SJCRH30 (cell line): Measurements from ENCODE around the gene RELA. TPM values are rescaled to one million over a fixed set of nuclear protein-coding genes. Genes with fewer than 3 reads are reported as not detected.
"Not testable (repeated sequence)": the region's sequence is repeated elsewhere in the genome, so short reads cannot be mapped to it uniquely, and the experiment has no call there.

Experiments
- DNase-seq, 2 experiments: peaks; one replicate each; pipeline ENCODE4 v3.0.0-alpha.2; 2015 to 2020
- H3K27ac ChIP-seq: fragments of 250-450 bp; sonication (Bioruptor Pico); 2 replicates; pipeline ENCODE4 v1.5.1; 2020; ENCODE audit warnings: mild to moderate bottlenecking, moderate library complexity
- H3K27me3 ChIP-seq: fragments of 250-450 bp; sonication (Bioruptor Pico); 2 replicates; pipeline ENCODE4 v1.5.1; 2020; ENCODE audit warnings: mild to moderate bottlenecking, moderate library complexity
- H3K36me3 ChIP-seq: fragments of 250-450 bp; sonication (Bioruptor Pico); 2 replicates; pipeline ENCODE4 v1.5.1; 2020; ENCODE audit warnings: mild to moderate bottlenecking, moderate library complexity
- H3K4me1 ChIP-seq: fragments of 250-450 bp; sonication (Bioruptor Pico); 2 replicates; pipeline ENCODE4 v1.5.1; 2020; ENCODE audit warnings: mild to moderate bottlenecking, moderate library complexity
- H3K4me3 ChIP-seq: fragments of 250-450 bp; sonication (Bioruptor Pico); 2 replicates; pipeline ENCODE4 v1.5.1; 2020; ENCODE audit warnings: mild to moderate bottlenecking, moderate library complexity
- H3K9me3 ChIP-seq: fragments of 250-450 bp; sonication (Bioruptor Pico); replicated peaks from 2 replicates; pipeline ENCODE4 v1.5.1; 2020; ENCODE audit warnings: mild to moderate bottlenecking, moderate library complexity
- total RNA-seq: library from RNA; depleted of rRNA; stranded (reverse); fragments of >200 nt; shearing (Covaris generic); gene quantifications from 2 replicates; pipeline ENCODE4 v1.2.3, GENCODE V29; 2014; rRNA removed

The RELA gene
- 37.3 and 38.3 TPM in 2 replicates for total RNA-seq

GRCh38 chr11:65662799-65663638, at the start of gene RELA:
TSS of gene RELA (minus strand) at chr11:65662916. CDS start at chr11:65662832, 84 bp downstream.
- peak within 1 kb of the TSS; percentile 62 for H3K27ac ChIP-seq
- H3K27me3 ChIP-seq = no peaks in the 10 kb centered on the region
- H3K4me1 ChIP-seq = peaks cover 4% of the 10 kb centered on the region; the same call in 1 of the 2 replicates
- H3K9me3 ChIP-seq = no peaks in the 10 kb centered on the region
- peak; percentile 90 for DNase-seq
- H3K4me3 ChIP-seq = peak within 1 kb of the TSS; percentile 72
- peaks cover 28% of the 10 kb centered on the region for H3K36me3 ChIP-seq

- Histone ChIP-seq H3K9me3 (no peaks in the 10 kb centered on the region), H3K36me3 (peaks cover 13% of the 10 kb centered on the region), H3K4me1 (peaks cover 5% of the 10 kb centered on the region; the same call in 1 of the 2 replicates)
Observed at GRCh38 chr11:65711785-65712632, 49.3 kb upstream of the RELA start, which contains the start of gene KAT5. TSS of gene KAT5 (plus strand) at chr11:65712252. CDS start at chr11:65712268, 16 bp downstream.

GRCh38 chr11:65710421-65710820, 47.7 kb upstream of the RELA start:
- Histone ChIP-seq H3K9me3 (no peaks in the 10 kb centered on the region), H3K4me3 (no peak overlapping the region), H3K4me1 (peaks cover 5% of the 10 kb centered on the region; the same call in 1 of the 2 replicates), H3K36me3 (peaks cover 13% of the 10 kb centered on the region), H3K27ac (no peak overlapping the region), H3K27me3 (no peaks in the 10 kb centered on the region)
- no peak for DNase-seq

More at GRCh38 chr11:65711785-65712632, 49.3 kb upstream of the RELA start, which contains the start of gene KAT5:
- Histone ChIP-seq H3K27ac (peak within 1 kb of the TSS; percentile 95), H3K27me3 (no peaks in the 10 kb centered on the region), H3K4me3 (peak within 1 kb of the TSS; percentile 81)
- peak; percentile 98 to 99 for DNase-seq

GRCh38 chr11:65709661-65710060, 46.9 kb upstream of the RELA start:
- Histone ChIP-seq H3K36me3 (peaks cover 8% of the 10 kb centered on the region), H3K4me1 (peaks cover 5% of the 10 kb centered on the region; the same call in 1 of the 2 replicates), H3K9me3 (no peaks in the 10 kb centered on the region), H3K27ac (no peak overlapping the region), H3K27me3 (no peaks in the 10 kb centered on the region; the same call in 1 of the 2 replicates), H3K4me3 (no peak overlapping the region)
- no peak for DNase-seq

GRCh38 chr11:65708451-65708850, 45.7 kb upstream of the RELA start:
- Histone ChIP-seq H3K9me3 (no peaks in the 10 kb centered on the region), H3K27me3 (peaks cover 3% of the 10 kb centered on the region; the same call in 1 of the 2 replicates), H3K4me1 (peaks cover 7% of the 10 kb centered on the region), H3K27ac (no peak overlapping the region), H3K36me3 (no peaks in the 10 kb centered on the region), H3K4me3 (no peak overlapping the region)
- DNase-seq = no peak

GRCh38 chr11:65707002-65707401, 44.3 kb upstream of the RELA start:
- H3K4me1 ChIP-seq, H3K27me3 ChIP-seq, H3K4me3 ChIP-seq, H3K36me3 ChIP-seq, H3K9me3 ChIP-seq, DNase-seq, H3K27ac ChIP-seq: not testable (repeated sequence)

GRCh38 chr11:65706303-65706763, 43.6 kb upstream of the RELA start:
- not testable (repeated sequence) for H3K27me3 ChIP-seq, H3K4me3 ChIP-seq, H3K27ac ChIP-seq, H3K36me3 ChIP-seq, H3K4me1 ChIP-seq, H3K9me3 ChIP-seq
- DNase-seq = peak; percentile 68 to 70

- H3K4me1 ChIP-seq = peaks cover 6% of the 10 kb centered on the region; the same call in 1 of the 2 replicates
- H3K27me3 ChIP-seq = peaks cover 3% of the 10 kb centered on the region; the same call in 1 of the 2 replicates
- DNase-seq = peak; percentile 19 to 49
- H3K36me3 ChIP-seq = no peaks in the 10 kb centered on the region
- peaks cover 6% of the 10 kb centered on the region; the same call in 1 of the 2 replicates for H3K9me3 ChIP-seq
- no peak overlapping the region for H3K4me3 ChIP-seq
- H3K27ac ChIP-seq = no peak overlapping the region
Observed at GRCh38 chr11:65703846-65704245, 41.1 kb upstream of the RELA start.

- Histone ChIP-seq H3K4me1 (peaks cover 6% of the 10 kb centered on the region), H3K27ac (no peak overlapping the region), H3K36me3 (no peaks in the 10 kb centered on the region), H3K27me3 (peaks cover 8% of the 10 kb centered on the region), H3K9me3 (peaks cover 6% of the 10 kb centered on the region; the same call in 1 of the 2 replicates), H3K4me3 (no peak overlapping the region)
- no peak for DNase-seq
Observed at GRCh38 chr11:65701686-65702085, 39.0 kb upstream of the RELA start.

- H3K36me3 ChIP-seq = no peaks in the 10 kb centered on the region
- H3K27ac ChIP-seq = no peak overlapping the region
- DNase-seq = no peak
- no peak overlapping the region for H3K4me3 ChIP-seq
- peaks cover 12% of the 10 kb centered on the region for H3K27me3 ChIP-seq
- H3K4me1 ChIP-seq = peaks cover 14% of the 10 kb centered on the region
- H3K9me3 ChIP-seq = peaks cover 6% of the 10 kb centered on the region; the same call in 1 of the 2 replicates
Observed at GRCh38 chr11:65700399-65700798, 37.7 kb upstream of the RELA start.

- Histone ChIP-seq H3K27me3 (peaks cover 17% of the 10 kb centered on the region), H3K4me1 (peaks cover 14% of the 10 kb centered on the region), H3K9me3 (peaks cover 6% of the 10 kb centered on the region; the same call in 1 of the 2 replicates), H3K27ac (no peak overlapping the region), H3K36me3 (no peaks in the 10 kb centered on the region), H3K4me3 (no peak overlapping the region)
- no peak for DNase-seq
Observed at GRCh38 chr11:65699306-65699705, 36.6 kb upstream of the RELA start.

GRCh38 chr11:65698205-65698604, 35.5 kb upstream of the RELA start:
- Histone ChIP-seq H3K9me3 (peaks cover 6% of the 10 kb centered on the region; the same call in 1 of the 2 replicates), H3K36me3 (no peaks in the 10 kb centered on the region), H3K4me3 (no peak overlapping the region), H3K27me3 (peaks cover 26% of the 10 kb centered on the region), H3K27ac (no peak overlapping the region), H3K4me1 (peaks cover 10% of the 10 kb centered on the region)
- DNase-seq = no peak

GRCh38 chr11:65696802-65697552, 34.3 kb upstream of the RELA start:
- peaks cover 8% of the 10 kb centered on the region for H3K4me1 ChIP-seq
- no peak overlapping the region for H3K4me3 ChIP-seq
- DNase-seq = no peak
- H3K27ac ChIP-seq = no peak overlapping the region
- peaks cover 6% of the 10 kb centered on the region; the same call in 1 of the 2 replicates for H3K9me3 ChIP-seq
- H3K27me3 ChIP-seq = peaks cover 26% of the 10 kb centered on the region
- no peaks in the 10 kb centered on the region for H3K36me3 ChIP-seq
